GM21515 (cell line): ENCODE measurements around the gene KRT77.

Experiments used
- ATAC-seq: cut with Tn5 transposase; IDR thresholded peaks from one replicate; pipeline ENCODE4 v1.9.1; 2021; ENCODE audit not compliant: unreplicated experiment

The KRT77 gene

GRCh38 chr12:52659395-52659794, 43.9 kb downstream of the KRT77 start:
- no peak for ATAC-seq

GRCh38 chr12:52658196-52658595, 45.1 kb downstream of the KRT77 start:
- ATAC-seq, result no peak

- no peak for ATAC-seq
These were observed 45.9 kb downstream of the KRT77 start for GRCh38 chr12:52657250-52657902.

- no peak for ATAC-seq
These were observed 46.7 kb downstream of the KRT77 start for GRCh38 chr12:52656616-52657015.

GRCh38 chr12:52655720-52656124, 47.6 kb downstream of the KRT77 start:
- ATAC-seq, result no peak

GRCh38 chr12:52655251-52655650, 48.1 kb downstream of the KRT77 start:
- no peak for ATAC-seq

- ATAC-seq, result no peak
These were observed 51.5 kb downstream of the KRT77 start, which contains the start of gene KRT2 for GRCh38 chr12:52651726-52652261. Gene KRT2 (minus strand): TSS chr12:52652211. CDS start chr12:52652142, 69 bp downstream.

- ATAC-seq, result no peak
These were observed 52.7 kb downstream of the KRT77 start for GRCh38 chr12:52650520-52651081.

- no peak for ATAC-seq
These were observed 54.3 kb downstream of the KRT77 start for GRCh38 chr12:52649066-52649465.

- no peak for ATAC-seq
These were observed 55.2 kb downstream of the KRT77 start for GRCh38 chr12:52648012-52648550.

- no peak for ATAC-seq
These were observed 55.7 kb downstream of the KRT77 start for GRCh38 chr12:52647601-52648000.

GRCh38 chr12:52646613-52647012, 56.7 kb downstream of the KRT77 start:
- ATAC-seq, result no peak

- no peak for ATAC-seq
These were observed 57.3 kb downstream of the KRT77 start for GRCh38 chr12:52645982-52646381.

GRCh38 chr12:52645120-52645761, 58.1 kb downstream of the KRT77 start:
- ATAC-seq, result no peak

GRCh38 chr12:52644078-52644415, 59.3 kb downstream of the KRT77 start:
- ATAC-seq, result no peak

- no peak for ATAC-seq
These were observed 59.9 kb downstream of the KRT77 start for GRCh38 chr12:52643233-52644077.

- no peak for ATAC-seq
These were observed 61.9 kb downstream of the KRT77 start for GRCh38 chr12:52641468-52641867.
